Measurements from ENCODE around the gene SLC35B3. TPM values are rescaled to one million over a fixed set of nuclear protein-coding genes. Genes with fewer than 3 reads are reported as not detected.

SLC35B3 gene
- total and polyA plus RNA-seq, 2 of the 8 experiments (the other 6 are each of a cell fraction or from before 2014, with no cell fraction given), result 5.5 to 9.8 TPM

GRCh38 chr6:8375916-8376315 is 59.4 kb downstream of the SLC35B3 start (continued):
- TF ChIP-seq, protein P1, sequence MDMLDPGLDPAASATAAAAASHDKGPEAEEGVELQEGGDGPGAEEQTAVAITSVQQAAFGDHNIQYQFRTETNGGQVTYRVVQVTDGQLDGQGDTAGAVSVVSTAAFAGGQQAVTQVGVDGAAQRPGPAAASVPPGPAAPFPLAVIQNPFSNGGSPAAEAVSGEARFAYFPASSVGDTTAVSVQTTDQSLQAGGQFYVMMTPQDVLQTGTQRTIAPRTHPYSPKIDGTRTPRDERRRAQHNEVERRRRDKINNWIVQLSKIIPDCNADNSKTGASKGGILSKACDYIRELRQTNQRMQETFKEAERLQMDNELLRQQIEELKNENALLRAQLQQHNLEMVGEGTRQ (IDR thresholded peaks at IDR 0.05; ENCODE audit: low read length), result no peak
- no peak for TF ChIP-seq SIN3A (conservative IDR thresholded peaks at IDR 0.05 in 1 of 2, IDR thresholded peaks at IDR 0.05 in 1 of 2; ENCODE audit: low read depth in 1 of 2, low read length in 2 of 2)
- no peak for TF ChIP-seq PHF8 (conservative IDR thresholded peaks at IDR 0.05; ENCODE audit: low read depth, low read length)
- no peak for TF ChIP-seq SAP30 (IDR thresholded peaks at IDR 0.05; ENCODE audit: insufficient read depth, insufficient replicate concordance, low read length)

Data from H1 (cell line).